DOHH2 (cell line): ENCODE results near the gene MT1H.
"Not testable (repeated sequence)": the region's sequence is repeated elsewhere in the genome, so short reads cannot be mapped to it uniquely, and the experiment has no call there.

ENCODE experiments used
- H3F3A ChIP-seq: fragments of 200-600 bp; sonication (generic), shearing (Covaris generic); 2 replicates; pipeline ENCODE4 v1.6.0; 2016; ENCODE audit warnings: antibody characterized with exemption, mild to moderate bottlenecking; ENCODE audit not compliant: control insufficient read depth, insufficient read depth
- H3K27ac ChIP-seq: fragments of 200-600 bp; sonication (generic); 2 replicates; pipeline ENCODE4 v1.5.1; 2014; ENCODE audit warnings: low read depth, mild to moderate bottlenecking, low read length, moderate library complexity
- H3K27me3 ChIP-seq: fragments of 200-600 bp; sonication (generic); 2 replicates; pipeline ENCODE4 v1.6.1; 2014; ENCODE audit warnings: mild to moderate bottlenecking, low read length, mixed read lengths; ENCODE audit not compliant: control insufficient read depth
- H3K36me3 ChIP-seq: fragments of 200-600 bp; sonication (generic); 2 replicates; pipeline ENCODE4 v1.6.1; 2014; ENCODE audit warnings: mild to moderate bottlenecking, low read length, moderate library complexity, mixed read lengths; ENCODE audit not compliant: control insufficient read depth
- H3K4me1 ChIP-seq: fragments of 200-600 bp; sonication (generic); 2 replicates; pipeline ENCODE4 v1.6.1; 2014; ENCODE audit warnings: mild to moderate bottlenecking, low read length, mixed read lengths; ENCODE audit not compliant: control insufficient read depth
- H3K4me2 ChIP-seq: fragments of 200-600 bp; sonication (generic); 2 replicates; pipeline ENCODE4 v1.6.0; 2014; ENCODE audit warnings: mild to moderate bottlenecking, low read length, moderate library complexity
- H3K4me3 ChIP-seq: fragments of 200-600 bp; sonication (generic); 2 replicates; pipeline ENCODE4 v1.5.1; 2014; ENCODE audit warnings: mild to moderate bottlenecking, low read length, mixed read lengths
- H3K79me2 ChIP-seq: fragments of 200-600 bp; sonication (generic); 2 replicates; pipeline ENCODE4 v1.6.1; 2014; ENCODE audit warnings: mild to moderate bottlenecking, low read length, mixed read lengths; ENCODE audit not compliant: control insufficient read depth
- H3K9me2 ChIP-seq: fragments of 200-600 bp; sonication (generic); replicated peaks from 2 replicates; pipeline ENCODE4 v1.6.1; 2014; ENCODE audit warnings: mild to moderate bottlenecking, low read length, mixed read lengths; ENCODE audit not compliant: control insufficient read depth
- H3K9me3 ChIP-seq: fragments of 200-600 bp; sonication (generic); 2 replicates; pipeline ENCODE4 v1.6.1; 2014; ENCODE audit warnings: antibody characterized with exemption, low read length, mixed read lengths; ENCODE audit not compliant: control insufficient read depth, insufficient read depth
- H4K20me1 ChIP-seq: fragments of 200-600 bp; sonication (generic); 2 replicates; pipeline ENCODE4 v1.6.0; 2014; ENCODE audit warnings: low read depth, mild to moderate bottlenecking, antibody characterized with exemption, low read length, moderate library complexity; ENCODE audit not compliant: control insufficient read depth, insufficient read depth
- CTCF ChIP-seq: fragments of 200-600 bp; sonication (generic); IDR thresholded peaks from one replicate; pipeline ENCODE4 v1.5.1; 2014; ENCODE audit warnings: antibody characterized with exemption, mild to moderate bottlenecking, low read depth, low read length; ENCODE audit not compliant: poor library complexity, severe bottlenecking
- EZH2phosphoT487 ChIP-seq: fragments of 200-600 bp; sonication (generic); IDR thresholded peaks from 2 replicates; pipeline ENCODE4 v1.6.1; 2017; ENCODE audit warnings: borderline replicate concordance, mild to moderate bottlenecking, antibody characterized with exemption, low read length, moderate library complexity, mixed read lengths

The MT1H gene

GRCh38 chr16:56669005-56669839 lies at the start of gene MT1H:
MT1H (plus strand) TSS chr16:56669814; CDS start chr16:56669885, 71 bp downstream.
- H3F3A ChIP-seq: no peaks in the 10 kb centered on the region
- no peaks in the 10 kb centered on the region for H4K20me1 ChIP-seq
- H3K4me2 ChIP-seq: no peak within 1 kb of the TSS
- H3K27ac ChIP-seq: no peak within 1 kb of the TSS
- no peaks in the 10 kb centered on the region for H3K36me3 ChIP-seq
- H3K27me3 ChIP-seq: peaks cover 77% of the 10 kb centered on the region
- no peak for TF ChIP-seq CTCF
- TF ChIP-seq EZH2phosphoT487: no peak
- H3K4me1 ChIP-seq: no peaks in the 10 kb centered on the region
- H3K79me2 ChIP-seq: no peaks in the 10 kb centered on the region
- H3K9me2 ChIP-seq: no peaks in the 10 kb centered on the region
- H3K4me3 ChIP-seq: no peak within 1 kb of the TSS
- H3K9me3 ChIP-seq: no peaks in the 10 kb centered on the region

- Histone ChIP-seq H3K27me3 (peaks cover 20% of the 10 kb centered on the region; the same call in 1 of the 2 replicates), H3K4me2 (no peak overlapping the region), H3K4me3 (no peak overlapping the region), H3F3A (no peaks in the 10 kb centered on the region), H4K20me1 (no peaks in the 10 kb centered on the region), H3K9me3 (no peaks in the 10 kb centered on the region), H3K79me2 (no peaks in the 10 kb centered on the region), H3K9me2 (no peaks in the 10 kb centered on the region), H3K4me1 (no peaks in the 10 kb centered on the region), H3K27ac (no peak overlapping the region), H3K36me3 (no peaks in the 10 kb centered on the region)
- TF ChIP-seq EZH2phosphoT487 (no peak), CTCF (no peak)
These were observed 49.2 kb upstream of the MT1H start for GRCh38 chr16:56620339-56620897.

DNA sequence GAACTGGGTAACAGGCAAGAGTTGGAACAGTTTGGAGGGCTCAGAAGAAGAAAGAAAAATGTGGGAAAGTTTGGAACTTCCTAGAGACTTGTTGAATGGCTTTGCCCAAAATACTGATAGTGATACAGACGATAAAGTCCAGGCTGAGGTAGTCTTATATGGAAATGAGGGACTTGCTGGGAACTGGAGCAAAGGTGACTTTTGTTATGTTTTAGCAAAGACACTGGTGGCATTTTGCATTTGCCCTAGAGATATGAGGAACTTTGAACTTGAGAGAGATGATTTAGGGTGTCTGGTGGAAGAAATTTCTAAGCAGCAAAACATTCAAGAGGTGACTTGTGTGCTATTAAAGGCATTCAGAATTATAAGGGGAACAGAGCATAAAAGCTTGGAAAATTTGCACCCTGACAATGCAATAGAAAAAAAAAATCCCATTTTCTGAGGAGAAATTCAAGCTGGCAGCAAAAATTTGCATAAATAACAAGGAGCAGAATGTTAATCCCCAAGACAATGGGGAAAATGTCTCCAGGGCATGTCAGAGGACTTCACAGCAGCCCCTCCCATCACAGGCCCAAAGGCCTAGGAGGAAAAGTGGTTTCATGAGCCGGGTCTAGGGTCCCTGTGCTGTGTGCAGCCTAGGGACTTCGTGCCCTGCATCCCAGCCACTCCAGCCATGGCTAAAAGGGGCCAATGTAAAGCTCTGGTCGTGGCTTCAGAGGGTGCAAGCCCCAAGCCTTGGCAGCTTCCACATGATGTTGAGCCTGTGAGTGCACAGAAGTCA lies 47.8 kb upstream of the MT1H start:
- peaks cover 28% of the 10 kb centered on the region for H3K27me3 ChIP-seq
- not testable (repeated sequence) for H3K9me2 ChIP-seq, H3K4me2 ChIP-seq

DNA sequence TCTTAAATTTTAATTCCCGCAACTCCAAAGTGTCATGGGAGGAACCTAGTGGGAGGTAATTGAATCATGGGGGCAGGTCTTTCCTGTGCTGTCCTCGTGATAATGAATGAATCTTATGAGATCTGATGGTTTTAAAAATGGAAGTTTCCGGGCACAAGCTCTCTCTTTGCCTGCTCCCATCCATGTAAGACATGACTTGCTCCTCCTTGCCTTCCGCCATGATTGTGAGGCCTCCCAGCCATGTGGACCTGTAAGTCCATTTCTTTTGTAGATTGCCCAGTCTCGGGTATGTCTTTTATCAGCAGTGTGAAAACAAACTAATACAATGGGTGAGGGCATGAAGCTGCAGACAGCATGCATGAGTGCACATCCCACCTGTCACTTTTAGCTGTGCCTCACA lies 46.4 kb upstream of the MT1H start:
- H3F3A ChIP-seq, H3K4me3 ChIP-seq, H3K9me3 ChIP-seq, H4K20me1 ChIP-seq, H3K4me2 ChIP-seq, H3K4me1 ChIP-seq, H3K36me3 ChIP-seq, H3K79me2 ChIP-seq, H3K9me2 ChIP-seq, H3K27ac ChIP-seq: not testable (repeated sequence)
- peaks cover 18% of the 10 kb centered on the region for H3K27me3 ChIP-seq

More for the DNA sequence above, 47.8 kb upstream of the MT1H start:
- H4K20me1 ChIP-seq, H3F3A ChIP-seq, H3K79me2 ChIP-seq, H3K9me3 ChIP-seq, H3K4me3 ChIP-seq, H3K27ac ChIP-seq, H3K36me3 ChIP-seq, H3K4me1 ChIP-seq: not testable (repeated sequence)
